Renal cortical epithelial cell (primary cell): Measurements from ENCODE around the gene MAST4. TPM values are rescaled to one million over a fixed set of nuclear protein-coding genes. Genes with fewer than 3 reads are reported as not detected.

Experiments
- DNase-seq: peaks from one replicate; pipeline ENCODE4 v3.0.0-alpha.2; 2011; ENCODE audit warnings: low read depth
- total RNA-seq: library from RNA; depleted of rRNA; stranded (reverse); fragments of >200 nt; gene quantifications from 2 replicates; pipeline ENCODE4 v1.2.3, GENCODE V29; 2014

MAST4 gene
- total RNA-seq, 1 donor from 2014 or later: 8.7 TPM

- DNase-seq: peak; percentile 75
Observed at GRCh38 chr5:67038817-67039603, 442.8 kb downstream of the MAST4 start.

DNA sequence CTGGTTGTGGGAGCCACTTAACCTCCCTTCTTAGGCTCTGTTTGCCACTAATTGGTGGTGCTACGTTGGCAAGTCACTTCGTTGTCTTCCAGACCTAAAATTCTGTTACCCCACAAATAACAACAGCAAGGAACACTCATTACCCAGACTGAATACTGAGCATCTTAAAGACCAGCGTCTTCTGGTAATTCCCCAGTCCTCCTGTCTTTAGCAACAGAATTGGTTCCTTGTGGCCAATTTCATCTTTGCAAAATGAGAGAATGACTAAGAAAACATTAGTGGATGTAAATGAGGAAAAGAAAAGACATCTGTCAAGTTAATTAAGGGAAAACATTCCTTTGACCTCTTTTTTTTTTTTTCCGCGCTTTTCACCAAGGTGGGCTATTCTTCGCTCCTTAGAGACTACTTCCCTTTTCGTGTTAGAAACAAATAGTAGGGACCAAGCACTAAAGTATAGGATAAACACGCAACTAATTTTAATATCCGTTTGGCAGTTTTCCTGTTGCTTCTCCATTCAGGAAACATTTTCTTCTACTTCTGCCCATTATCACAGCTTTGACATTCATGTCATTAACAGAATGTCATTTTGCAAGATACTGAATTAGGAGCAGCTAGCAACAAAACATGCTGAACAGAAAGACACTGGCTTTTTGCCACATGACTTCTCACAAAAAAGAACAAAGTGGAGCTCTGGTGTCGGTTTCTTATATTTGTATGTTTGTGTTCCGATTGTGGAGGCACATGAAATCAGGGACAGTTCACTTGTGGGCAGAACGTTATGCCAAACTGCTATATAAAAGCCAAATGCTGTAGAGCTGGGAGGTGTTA lies 446.2 kb downstream of the MAST4 start:
- DNase-seq: no peak

DNA sequence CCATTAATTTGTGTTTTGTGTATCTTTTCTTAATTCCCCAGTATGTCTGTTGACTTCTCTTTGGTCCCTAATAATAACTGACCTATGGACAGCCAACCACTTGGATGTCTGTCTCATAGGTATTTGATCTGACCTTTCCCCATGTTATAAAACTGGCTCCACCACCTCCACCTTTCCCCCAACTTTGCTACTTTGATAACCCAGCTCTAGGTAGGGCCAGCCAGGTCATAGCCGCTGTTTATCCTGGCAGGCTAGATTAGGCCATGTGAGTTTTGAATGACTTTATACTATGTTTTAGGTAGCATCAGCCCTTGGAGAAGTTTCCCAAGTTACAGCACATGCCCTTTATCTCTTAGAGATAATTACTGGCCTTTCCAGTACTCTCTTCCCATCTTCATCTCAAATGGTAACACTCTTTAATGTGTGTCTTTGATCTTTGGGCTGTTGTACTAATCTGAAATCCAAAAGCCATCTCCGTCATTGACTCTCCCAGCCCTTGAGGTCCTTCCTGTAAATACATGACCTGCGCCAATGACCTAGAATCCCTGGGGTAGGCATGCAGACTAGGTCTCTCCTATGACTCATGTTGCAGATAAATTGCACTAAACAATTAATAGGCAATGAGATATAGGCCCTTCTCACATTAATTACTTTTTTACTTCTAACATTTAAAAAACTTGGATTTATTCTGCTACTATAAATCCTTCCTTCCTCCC lies 447.8 kb downstream of the MAST4 start:
- DNase-seq: no peak

GRCh38 chr5:67045816-67046740 lies 449.9 kb downstream of the MAST4 start:
- no peak for DNase-seq

GRCh38 chr5:67047160-67047559 lies 451.0 kb downstream of the MAST4 start:
- DNase-seq: no peak

GRCh38 chr5:67047616-67048015 lies 451.4 kb downstream of the MAST4 start:
- no peak for DNase-seq

GRCh38 chr5:67050125-67050524 lies 453.9 kb downstream of the MAST4 start:
- no peak for DNase-seq

- DNase-seq: no peak
Observed at GRCh38 chr5:67050635-67051034, 454.4 kb downstream of the MAST4 start.

DNA sequence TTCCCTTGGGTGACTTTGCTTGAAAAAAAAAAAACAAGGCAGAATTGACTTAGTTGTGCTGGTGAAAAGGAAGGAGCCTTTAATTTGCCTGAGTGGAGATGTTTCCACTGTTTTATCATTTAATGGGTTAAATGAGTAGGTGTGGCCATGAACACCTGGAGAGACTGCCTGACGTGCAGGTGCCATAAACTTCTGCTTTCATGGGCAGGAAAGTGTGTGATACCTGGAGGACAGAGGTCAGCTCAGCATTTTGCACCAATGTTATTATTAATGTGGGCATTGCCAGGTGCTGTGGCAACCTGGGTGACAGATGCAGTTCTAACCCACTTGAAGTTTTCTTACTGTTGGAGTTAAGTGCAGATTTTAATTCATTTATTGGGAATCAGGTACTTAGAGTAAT lies 455.0 kb downstream of the MAST4 start:
- no peak for DNase-seq

- DNase-seq: no peak
Observed at GRCh38 chr5:67052034-67052433, 455.8 kb downstream of the MAST4 start.

DNA sequence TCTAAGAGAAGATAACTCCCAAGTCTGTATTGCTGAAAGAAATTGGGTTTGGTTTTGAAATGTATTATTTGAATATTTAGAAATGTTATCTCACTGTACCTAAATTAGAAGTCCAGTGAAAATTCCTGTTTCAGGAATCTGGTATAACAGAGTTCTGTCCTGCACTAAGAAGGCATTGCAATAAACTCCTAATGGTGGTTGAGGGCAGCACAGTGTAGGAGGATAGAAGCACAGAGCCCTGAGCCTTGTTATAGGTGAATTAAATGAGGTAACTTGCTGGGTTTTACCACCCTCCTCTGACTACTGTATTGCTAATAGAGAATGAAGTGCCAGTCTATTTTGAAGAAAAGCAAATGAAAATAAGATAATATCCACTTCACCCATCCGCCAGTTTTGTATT lies 457.0 kb downstream of the MAST4 start:
- DNase-seq: no peak

GRCh38 chr5:67058998-67059743 lies 463.0 kb downstream of the MAST4 start:
- no peak for DNase-seq

DNA sequence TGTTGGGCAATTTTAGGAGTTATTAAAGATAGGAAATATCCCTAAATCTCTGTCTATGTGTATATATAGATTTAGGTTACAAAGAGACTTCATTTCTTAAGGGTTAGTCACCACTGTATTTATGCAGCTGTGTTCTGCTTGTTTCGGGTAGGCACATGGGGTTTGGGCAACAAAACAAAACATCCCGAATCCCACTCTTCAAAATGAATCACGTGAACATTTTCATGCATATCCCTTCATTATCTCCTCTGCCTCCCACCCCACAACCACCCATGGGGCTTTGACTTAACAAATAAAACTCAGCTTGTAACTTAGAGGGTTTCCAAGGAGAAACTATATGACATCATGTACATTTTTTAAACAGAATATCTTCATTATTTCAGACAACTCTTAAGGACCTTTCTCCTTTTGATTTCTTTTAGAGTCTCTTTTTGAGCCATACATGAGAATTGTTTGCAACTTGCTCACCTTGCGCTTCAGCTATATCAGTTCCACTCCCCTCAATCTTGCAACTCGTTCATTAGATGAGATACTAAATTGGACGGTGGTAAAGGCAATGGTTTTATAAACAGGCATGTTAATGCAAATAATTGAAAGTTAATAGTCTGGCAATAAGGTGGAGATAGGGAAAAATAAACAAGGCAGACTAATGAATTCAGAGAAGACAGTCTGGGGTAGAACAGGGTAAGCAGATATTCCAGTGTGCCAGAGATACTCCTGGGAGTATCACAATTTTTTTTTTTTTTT lies 463.7 kb downstream of the MAST4 start:
- DNase-seq: no peak

- no peak for DNase-seq
Observed at GRCh38 chr5:67061511-67061910, 465.3 kb downstream of the MAST4 start.

DNA sequence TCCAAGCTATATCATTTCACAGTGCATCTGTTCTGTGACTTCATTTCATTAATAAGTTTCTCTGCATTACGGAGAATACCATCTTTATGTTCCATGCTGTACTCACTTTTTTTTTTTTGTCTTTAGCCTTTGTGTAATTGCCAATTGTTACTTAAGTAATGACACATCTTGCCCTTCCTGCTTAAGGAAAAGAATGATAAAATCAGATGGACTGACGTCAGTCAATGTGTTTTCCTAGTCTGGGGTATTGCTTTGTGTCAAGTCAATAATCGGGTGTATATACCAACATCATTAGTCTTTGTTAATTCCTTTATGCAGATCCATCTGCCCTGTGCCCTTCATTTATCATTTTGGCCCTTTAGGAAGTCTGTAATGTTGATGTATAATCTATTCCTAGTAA lies 466.9 kb downstream of the MAST4 start:
- DNase-seq: no peak

GRCh38 chr5:67063791-67064190 lies 467.6 kb downstream of the MAST4 start:
- no peak for DNase-seq

DNA sequence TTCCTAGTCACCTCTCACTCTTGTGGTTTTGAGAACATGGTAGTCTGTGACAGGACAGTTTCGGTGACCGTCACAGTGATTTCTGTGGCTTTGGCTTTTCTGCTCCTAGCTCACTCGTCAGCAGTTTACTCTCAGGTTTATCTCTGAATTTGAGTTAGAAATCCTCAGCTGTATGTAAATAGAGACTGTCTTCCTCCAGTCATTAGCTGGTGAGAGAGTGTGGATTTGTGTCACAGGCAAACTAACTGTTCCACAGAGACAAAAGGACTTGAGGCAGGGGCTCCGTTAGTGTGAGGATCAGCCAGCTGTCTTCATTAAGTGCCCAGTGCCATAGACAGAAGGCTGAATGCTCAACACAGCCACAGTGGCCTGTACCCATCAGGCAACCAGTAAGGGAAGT lies 469.0 kb downstream of the MAST4 start:
- no peak for DNase-seq

DNA sequence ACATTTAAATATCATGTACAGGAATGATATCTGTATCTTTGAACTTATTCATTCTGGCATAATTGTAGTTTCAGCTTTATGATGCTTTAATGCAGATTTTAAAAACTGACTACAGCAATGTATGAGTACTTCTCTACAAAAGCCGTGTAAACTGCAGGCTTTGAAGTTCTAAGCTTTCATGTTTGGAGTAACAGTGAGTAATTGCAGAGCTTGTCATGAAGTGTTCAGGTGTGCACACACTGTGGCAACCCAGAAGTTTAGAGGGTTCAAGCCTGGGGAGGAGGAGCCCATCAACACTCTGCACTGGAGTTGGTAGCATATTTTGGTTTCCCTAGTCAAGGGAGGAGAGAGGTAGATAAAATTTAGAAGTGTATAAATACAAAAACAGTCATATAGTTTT lies 469.5 kb downstream of the MAST4 start:
- no peak for DNase-seq

- peak; percentile 9 for DNase-seq
Observed at GRCh38 chr5:67066815-67067214, 470.6 kb downstream of the MAST4 start.
